ENCODE measurements around the gene HINFP. TPM values are rescaled to one million over a fixed set of nuclear protein-coding genes. Genes with fewer than 3 reads are reported as not detected.
"Not testable (repeated sequence)": the region's sequence is repeated elsewhere in the genome, so short reads cannot be mapped to it uniquely, and the experiment has no call there.

HINFP gene
- total and polyA plus RNA-seq, 2 donors, result 19.5 to 24.0 TPM

- Histone ChIP-seq H3K4me1 (ENCODE audit: control insufficient read depth in 2 of 2, insufficient read depth in 2 of 2, low read length in 2 of 2) (peaks cover 9 to 11% of the 10 kb centered on the region in 2 donors), H3K27ac (ENCODE audit: low read depth in 1 of 2, low read length in 1 of 2) (no peak overlapping the region), H3K9me3 (ENCODE audit: control insufficient read depth in 2 of 2, insufficient read depth in 1 of 2, low read length in 1 of 2) (no peaks in the 10 kb centered on the region), H3K4me3 (ENCODE audit: low read length in 2 of 2) (no peak overlapping the region), H3K27me3 (ENCODE audit: control insufficient read depth in 2 of 2, insufficient read depth in 1 of 2, low read length in 1 of 2) (peaks cover 3 to 53% of the 10 kb centered on the region in 2 donors), H3K36me3 (ENCODE audit: control insufficient read depth in 2 of 2, insufficient read depth in 2 of 2, low read length in 1 of 2) (peaks cover 0 to 3% of the 10 kb centered on the region in 2 donors)
- WGBS, result 96% methylated on average over 10 of the region's 10 CpGs
- no peak for DNase-seq (ENCODE audit: low read depth in 6 of 9, low spot score in 9 of 9)
These were observed 35.1 kb downstream of the HINFP start for GRCh38 chr11:119156496-119156895.

GRCh38 chr11:119157063-119157462 lies 35.7 kb downstream of the HINFP start:
- Histone ChIP-seq H3K9me3 (ENCODE audit: control insufficient read depth in 2 of 2, insufficient read depth in 1 of 2, low read length in 1 of 2) (no peaks in the 10 kb centered on the region), H3K36me3 (ENCODE audit: control insufficient read depth in 2 of 2, insufficient read depth in 2 of 2, low read length in 1 of 2) (peaks cover 0 to 3% of the 10 kb centered on the region in 2 donors), H3K27me3 (ENCODE audit: control insufficient read depth in 2 of 2, insufficient read depth in 1 of 2, low read length in 1 of 2) (peaks cover 3 to 50% of the 10 kb centered on the region in 2 donors), H3K4me1 (ENCODE audit: control insufficient read depth in 2 of 2, insufficient read depth in 2 of 2, low read length in 2 of 2) (peaks cover 5 to 9% of the 10 kb centered on the region in 2 donors), H3K27ac (ENCODE audit: low read depth in 1 of 2, low read length in 1 of 2) (no peak overlapping the region), H3K4me3 (ENCODE audit: low read length in 2 of 2) (no peak overlapping the region)
- 79% methylated on average over 3 of the region's 3 CpGs for WGBS
- DNase-seq (ENCODE audit: low read depth in 6 of 9, low spot score in 9 of 9), result no peak

- H3K4me3 ChIP-seq (ENCODE audit: low read length in 2 of 2), result no peak overlapping the region
- no peaks in the 10 kb centered on the region for H3K9me3 ChIP-seq (ENCODE audit: control insufficient read depth in 2 of 2, insufficient read depth in 1 of 2, low read length in 1 of 2)
- peaks cover 0 to 3% of the 10 kb centered on the region in 2 donors for H3K36me3 ChIP-seq (ENCODE audit: control insufficient read depth in 2 of 2, insufficient read depth in 2 of 2, low read length in 1 of 2)
- peaks cover 0 to 38% of the 10 kb centered on the region in 2 donors for H3K27me3 ChIP-seq (ENCODE audit: control insufficient read depth in 2 of 2, insufficient read depth in 1 of 2, low read length in 1 of 2)
- H3K4me1 ChIP-seq (ENCODE audit: control insufficient read depth in 2 of 2, insufficient read depth in 2 of 2, low read length in 2 of 2), result peaks cover 4 to 9% of the 10 kb centered on the region in 2 donors
- no peak overlapping the region for H3K27ac ChIP-seq (ENCODE audit: low read depth in 1 of 2, low read length in 1 of 2)
- WGBS, result 96% methylated on average over 13 of the region's 13 CpGs
- no peak for DNase-seq (ENCODE audit: low read depth in 6 of 9, low spot score in 9 of 9)
These were observed 37.1 kb downstream of the HINFP start for GRCh38 chr11:119158467-119158866.

- 97% methylated on average over 9 of the region's 9 CpGs for WGBS
These were observed 38.8 kb downstream of the HINFP start for GRCh38 chr11:119160151-119160550.

GRCh38 chr11:119161871-119162270 lies 40.5 kb downstream of the HINFP start:
- Histone ChIP-seq H3K27ac (ENCODE audit: low read depth in 1 of 2, low read length in 1 of 2) (no peak overlapping the region), H3K9me3 (ENCODE audit: control insufficient read depth in 2 of 2, insufficient read depth in 1 of 2, low read length in 1 of 2) (no peaks in the 10 kb centered on the region), H3K27me3 (ENCODE audit: control insufficient read depth in 2 of 2, insufficient read depth in 1 of 2, low read length in 1 of 2) (peaks cover 0 to 13% of the 10 kb centered on the region in 2 donors), H3K4me1 (ENCODE audit: control insufficient read depth in 2 of 2, insufficient read depth in 2 of 2, low read length in 2 of 2) (peaks cover 0 to 9% of the 10 kb centered on the region in 2 donors), H3K36me3 (ENCODE audit: control insufficient read depth in 2 of 2, insufficient read depth in 2 of 2, low read length in 1 of 2) (peaks cover 0 to 3% of the 10 kb centered on the region in 2 donors), H3K4me3 (ENCODE audit: low read length in 2 of 2) (no peak overlapping the region)
- 93% methylated on average over 8 of the region's 8 CpGs for WGBS
- DNase-seq (ENCODE audit: low read depth in 6 of 9, low spot score in 9 of 9), result no peak

More at GRCh38 chr11:119160151-119160550, 38.8 kb downstream of the HINFP start:
- Histone ChIP-seq H3K36me3 (ENCODE audit: control insufficient read depth in 2 of 2, insufficient read depth in 2 of 2, low read length in 1 of 2) (peaks cover 0 to 3% of the 10 kb centered on the region in 2 donors), H3K27ac (ENCODE audit: low read depth in 1 of 2, low read length in 1 of 2) (no peak overlapping the region), H3K9me3 (ENCODE audit: control insufficient read depth in 2 of 2, insufficient read depth in 1 of 2, low read length in 1 of 2) (no peaks in the 10 kb centered on the region), H3K4me3 (ENCODE audit: low read length in 2 of 2) (no peak overlapping the region), H3K4me1 (ENCODE audit: control insufficient read depth in 2 of 2, insufficient read depth in 2 of 2, low read length in 2 of 2) (peaks cover 4 to 9% of the 10 kb centered on the region in 2 donors), H3K27me3 (ENCODE audit: control insufficient read depth in 2 of 2, insufficient read depth in 1 of 2, low read length in 1 of 2) (peaks cover 0 to 22% of the 10 kb centered on the region in 2 donors)
- no peak for DNase-seq (ENCODE audit: low read depth in 6 of 9, low spot score in 9 of 9)

GRCh38 chr11:119166368-119167076 lies 45.1 kb downstream of the HINFP start:
- H3K9me3 ChIP-seq (ENCODE audit: control insufficient read depth in 2 of 2, insufficient read depth in 1 of 2, low read length in 1 of 2), result no peaks in the 10 kb centered on the region
- DNase-seq (ENCODE audit: low read depth in 6 of 9, low spot score in 9 of 9), result no peak
- H3K4me1 ChIP-seq (ENCODE audit: control insufficient read depth in 2 of 2, insufficient read depth in 2 of 2, low read length in 2 of 2), result peaks cover 4 to 18% of the 10 kb centered on the region in 2 donors
- no peak overlapping the region for H3K4me3 ChIP-seq (ENCODE audit: low read length in 2 of 2)
- no peak overlapping the region for H3K27ac ChIP-seq (ENCODE audit: low read depth in 1 of 2, low read length in 1 of 2)
- WGBS, result 96% methylated on average over 8 of the region's 8 CpGs
- no peaks in the 10 kb centered on the region for H3K36me3 ChIP-seq (ENCODE audit: control insufficient read depth in 2 of 2, insufficient read depth in 2 of 2, low read length in 1 of 2)
- H3K27me3 ChIP-seq (ENCODE audit: control insufficient read depth in 2 of 2, insufficient read depth in 1 of 2, low read length in 1 of 2), result peaks cover 0 to 2% of the 10 kb centered on the region in 2 donors

- H3K27me3 ChIP-seq (ENCODE audit: control insufficient read depth in 2 of 2, insufficient read depth in 1 of 2, low read length in 1 of 2); H3K36me3 ChIP-seq (ENCODE audit: control insufficient read depth in 2 of 2, insufficient read depth in 2 of 2, low read length in 1 of 2); DNase-seq (ENCODE audit: low read depth in 6 of 9, low spot score in 9 of 9); H3K9me3 ChIP-seq (ENCODE audit: control insufficient read depth in 2 of 2, insufficient read depth in 1 of 2, low read length in 1 of 2); H3K4me3 ChIP-seq (ENCODE audit: low read length in 2 of 2); H3K27ac ChIP-seq (ENCODE audit: low read depth in 1 of 2, low read length in 1 of 2): not testable (repeated sequence)
- peaks cover 4 to 14% of the 10 kb centered on the region in 2 donors for H3K4me1 ChIP-seq (ENCODE audit: control insufficient read depth in 2 of 2, insufficient read depth in 2 of 2, low read length in 2 of 2)
- 95% methylated on average over 10 of the region's 10 CpGs for WGBS
These were observed 45.7 kb downstream of the HINFP start for GRCh38 chr11:119167077-119167458.

- Histone ChIP-seq H3K27ac (ENCODE audit: low read depth in 1 of 2, low read length in 1 of 2) (no peak overlapping the region), H3K4me1 (ENCODE audit: control insufficient read depth in 2 of 2, insufficient read depth in 2 of 2, low read length in 2 of 2) (peaks cover 4 to 14% of the 10 kb centered on the region in 2 donors), H3K27me3 (ENCODE audit: control insufficient read depth in 2 of 2, insufficient read depth in 1 of 2, low read length in 1 of 2) (no peaks in the 10 kb centered on the region), H3K36me3 (ENCODE audit: control insufficient read depth in 2 of 2, insufficient read depth in 2 of 2, low read length in 1 of 2) (no peaks in the 10 kb centered on the region), H3K4me3 (ENCODE audit: low read length in 2 of 2) (peak overlapping the region in 1 of 2 donors; percentile 72), H3K9me3 (ENCODE audit: control insufficient read depth in 2 of 2, insufficient read depth in 1 of 2, low read length in 1 of 2) (no peaks in the 10 kb centered on the region)
- DNase-seq (ENCODE audit: low read depth in 6 of 9, low spot score in 9 of 9), result no peak
- 89% methylated on average over 6 of the region's 6 CpGs for WGBS
These were observed 46.6 kb downstream of the HINFP start for GRCh38 chr11:119167933-119168332.

- Histone ChIP-seq H3K27me3 (ENCODE audit: control insufficient read depth in 2 of 2, insufficient read depth in 1 of 2, low read length in 1 of 2) (no peaks in the 10 kb centered on the region), H3K4me3 (ENCODE audit: low read length in 2 of 2) (peak within 1 kb of the TSS; percentile 64 to 72), H3K36me3 (ENCODE audit: control insufficient read depth in 2 of 2, insufficient read depth in 2 of 2, low read length in 1 of 2) (peaks cover 0 to 3% of the 10 kb centered on the region in 2 donors), H3K9me3 (ENCODE audit: control insufficient read depth in 2 of 2, insufficient read depth in 1 of 2, low read length in 1 of 2) (no peaks in the 10 kb centered on the region), H3K27ac (ENCODE audit: low read depth in 1 of 2, low read length in 1 of 2) (peak within 1 kb of the TSS; percentile 33 to 37), H3K4me1 (ENCODE audit: control insufficient read depth in 2 of 2, insufficient read depth in 2 of 2, low read length in 2 of 2) (peaks cover 4 to 14% of the 10 kb centered on the region in 2 donors)
- WGBS, result 4% methylated on average over 63 of the region's 63 CpGs
- peak in 8 of 9 donors; percentile 64 to 92 (median 79) for DNase-seq (ENCODE audit: low read depth in 6 of 9, low spot score in 9 of 9)
These were observed 47.3 kb downstream of the HINFP start, which contains the start of gene NLRX1 for GRCh38 chr11:119168471-119169281. NLRX1 (plus strand) TSS chr11:119168725; CDS start chr11:119171404, 2,679 bp downstream.

Measured in thymus (tissue), 11 donors.